BJ (cell line): ENCODE results near the gene VTI1A. TPM values are rescaled to one million over a fixed set of nuclear protein-coding genes. Genes with fewer than 3 reads are reported as not detected.

ENCODE experiments used
- CTCF ChIA-PET: fragments of 350-600 bp; formaldehyde crosslinking; extraction: SDS; loops from one replicate; lab custom pipeline; 2021; ENCODE audit warnings: antibody characterized with exemption, inconsistent platforms; lab: Yijun Ruan, JAX
- POLR2A ChIA-PET: fragments of 300-600 bp; sonication (Branson Sonifier 250); formaldehyde crosslinking; extraction: SDS; loops from one replicate; lab custom pipeline; 2021; ENCODE audit warnings: antibody characterized with exemption; lab: Charles Lee
- DNase-seq: peaks from one replicate; pipeline ENCODE4 v3.0.0-alpha.2; 2011; ENCODE audit warnings: low read depth
- H3K27me3 ChIP-seq: 2 replicates; pipeline ENCODE4 v1.6.0; 2011; ENCODE audit warnings: low read length; ENCODE audit not compliant: control insufficient read depth, insufficient read depth
- H3K36me3 ChIP-seq: 2 replicates; pipeline ENCODE4 v1.5.1; 2011; ENCODE audit warnings: low read length; ENCODE audit not compliant: control insufficient read depth, insufficient read depth
- H3K4me3 ChIP-seq: 2 replicates; pipeline ENCODE4 v1.5.1; 2011; ENCODE audit warnings: low read depth, mild to moderate bottlenecking, control low read depth, low read length
- polyA plus RNA-seq: library from polyadenylated mRNA; depleted of rRNA; stranded (reverse); fragments of >200 nt; gene quantifications from 2 replicates; pipeline ENCODE4 v1.2.3, GENCODE V29; 2011
- TF ChIP-seq, protein P1 (sequence below): IDR thresholded peaks from 2 replicates; pipeline ENCODE4 v1.5.1; 2011; ENCODE audit warnings: low read depth, mild to moderate bottlenecking, control low read depth, inconsistent platforms, low read length, moderate library complexity; ENCODE audit not compliant: insufficient read depth

Gene VTI1A
- polyA plus RNA-seq, 1 experiment = 13.4 TPM

GRCh38 chr10:112424651-112425050 is 22.4 kb upstream of the VTI1A start:
- TF ChIP-seq, protein P1, sequence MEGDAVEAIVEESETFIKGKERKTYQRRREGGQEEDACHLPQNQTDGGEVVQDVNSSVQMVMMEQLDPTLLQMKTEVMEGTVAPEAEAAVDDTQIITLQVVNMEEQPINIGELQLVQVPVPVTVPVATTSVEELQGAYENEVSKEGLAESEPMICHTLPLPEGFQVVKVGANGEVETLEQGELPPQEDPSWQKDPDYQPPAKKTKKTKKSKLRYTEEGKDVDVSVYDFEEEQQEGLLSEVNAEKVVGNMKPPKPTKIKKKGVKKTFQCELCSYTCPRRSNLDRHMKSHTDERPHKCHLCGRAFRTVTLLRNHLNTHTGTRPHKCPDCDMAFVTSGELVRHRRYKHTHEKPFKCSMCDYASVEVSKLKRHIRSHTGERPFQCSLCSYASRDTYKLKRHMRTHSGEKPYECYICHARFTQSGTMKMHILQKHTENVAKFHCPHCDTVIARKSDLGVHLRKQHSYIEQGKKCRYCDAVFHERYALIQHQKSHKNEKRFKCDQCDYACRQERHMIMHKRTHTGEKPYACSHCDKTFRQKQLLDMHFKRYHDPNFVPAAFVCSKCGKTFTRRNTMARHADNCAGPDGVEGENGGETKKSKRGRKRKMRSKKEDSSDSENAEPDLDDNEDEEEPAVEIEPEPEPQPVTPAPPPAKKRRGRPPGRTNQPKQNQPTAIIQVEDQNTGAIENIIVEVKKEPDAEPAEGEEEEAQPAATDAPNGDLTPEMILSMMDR = no peak
- peaks cover 2% of the 10 kb centered on the region for H3K36me3 ChIP-seq
- no peak overlapping the region for H3K4me3 ChIP-seq
- ChIA-PET CTCF (interaction anchor here (0.6 to 3.5 kb wide), 6 partner anchors 9 to 116 kb away, joined by 3 to 16 read pairs (median 4); no protein-coding TSS in a partner anchor), POLR2A (interaction anchor here (0.7 kb wide), 1 partner anchor 278 kb away, joined by 3 read pairs; no protein-coding TSS in a partner anchor)
- DNase-seq = no peak
- H3K27me3 ChIP-seq = no peaks in the 10 kb centered on the region

GRCh38 chr10:112426111-112426510 is 20.9 kb upstream of the VTI1A start:
- CTCF ChIA-PET = interaction anchor here (1.4 to 3.5 kb wide), 2 partner anchors 9 to 104 kb away, joined by 4 to 16 read pairs; no protein-coding TSS in a partner anchor
- no peaks in the 10 kb centered on the region for H3K27me3 ChIP-seq
- no peak overlapping the region for H3K4me3 ChIP-seq
- peaks cover 6% of the 10 kb centered on the region for H3K36me3 ChIP-seq
- DNase-seq = no peak
- TF ChIP-seq, protein P1 = no peak
- POLR2A ChIA-PET = no interaction called here

- Histone ChIP-seq H3K4me3 (no peak overlapping the region), H3K27me3 (no peaks in the 10 kb centered on the region), H3K36me3 (peaks cover 7% of the 10 kb centered on the region)
- TF ChIP-seq, protein P1 = no peak
- no peak for DNase-seq
- POLR2A ChIA-PET = no interaction called here
- CTCF ChIA-PET = no interaction called here
Measured at GRCh38 chr10:112429147-112429546, 17.9 kb upstream of the VTI1A start.

DNA sequence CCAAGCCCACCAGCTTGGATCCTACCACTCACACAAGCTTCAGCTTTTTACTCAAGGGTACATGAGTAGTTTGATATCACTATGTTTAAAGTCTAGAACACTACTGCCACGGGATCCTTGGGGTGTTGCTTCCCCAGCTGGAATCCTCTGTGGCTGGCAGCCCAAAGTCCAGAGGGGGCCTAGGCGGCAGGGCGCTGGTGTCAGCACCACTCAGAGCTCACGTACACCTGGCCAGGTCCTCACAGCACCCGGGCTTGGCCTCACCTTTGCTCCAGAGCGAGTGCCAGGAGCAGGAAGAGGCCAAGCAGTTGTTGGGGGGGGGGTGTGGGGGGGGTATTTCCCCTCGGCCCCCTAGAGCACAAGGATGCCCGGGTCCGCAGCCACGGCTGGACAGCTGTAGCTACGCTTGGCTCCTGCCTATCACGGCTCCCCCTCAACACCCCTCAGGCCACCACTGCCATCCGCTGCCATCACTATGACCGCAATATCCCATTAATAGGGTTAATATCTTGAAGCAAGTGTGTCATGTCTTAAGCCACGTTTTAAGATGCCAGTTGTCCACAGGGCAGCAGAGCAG is 17.3 kb upstream of the VTI1A start:
- TF ChIP-seq, protein P1 = no peak
- DNase-seq = no peak
- H3K4me3 ChIP-seq = no peak overlapping the region
- ChIA-PET CTCF (no interaction called here), POLR2A (no interaction called here)
- no peaks in the 10 kb centered on the region for H3K27me3 ChIP-seq
- H3K36me3 ChIP-seq = peaks cover 7% of the 10 kb centered on the region

- TF ChIP-seq, protein P1 = no peak
- H3K4me3 ChIP-seq = no peak overlapping the region
- peaks cover 10% of the 10 kb centered on the region for H3K36me3 ChIP-seq
- no peak for DNase-seq
- no peaks in the 10 kb centered on the region for H3K27me3 ChIP-seq
- ChIA-PET CTCF (interaction anchor here (1.0 kb wide), 1 partner anchor 111 kb away, joined by 3 read pairs; no protein-coding TSS in a partner anchor), POLR2A (no interaction called here)
Measured at GRCh38 chr10:112433136-112433535, 13.9 kb upstream of the VTI1A start.
